AG09319 (cell line): ENCODE data around the gene PTPN23.

Experiments
- DNase-seq: peaks from one replicate; pipeline ENCODE4 v3.0.0-alpha.2; 2010; ENCODE audit warnings: low read depth; ENCODE audit errors: extremely low read depth
- TF ChIP-seq, protein P1 (sequence below): IDR thresholded peaks from 2 replicates; pipeline ENCODE4 v1.5.1; 2011; ENCODE audit warnings: low read depth, mild to moderate bottlenecking, inconsistent platforms, low read length, moderate library complexity

The PTPN23 gene

DNA sequence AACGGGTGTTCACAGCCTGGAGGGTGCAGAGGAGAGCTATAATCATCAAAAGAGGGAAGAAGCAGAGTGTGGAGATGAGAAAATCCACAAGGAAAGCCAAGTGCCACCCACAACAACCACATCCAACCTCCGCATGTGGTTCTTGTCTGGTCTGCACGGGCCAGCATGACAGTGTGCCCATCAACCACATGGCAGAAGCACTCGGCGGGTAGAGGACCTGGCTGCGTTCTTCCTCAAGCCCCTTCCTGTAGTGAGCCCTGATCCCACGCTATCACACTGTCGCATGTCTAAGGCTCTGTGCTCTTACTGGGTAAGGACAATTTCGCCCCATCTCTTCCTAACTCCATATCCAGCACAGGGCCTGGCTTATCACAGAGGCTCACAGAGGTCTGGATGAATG lies 41.9 kb downstream of the PTPN23 start:
- TF ChIP-seq, protein P1, sequence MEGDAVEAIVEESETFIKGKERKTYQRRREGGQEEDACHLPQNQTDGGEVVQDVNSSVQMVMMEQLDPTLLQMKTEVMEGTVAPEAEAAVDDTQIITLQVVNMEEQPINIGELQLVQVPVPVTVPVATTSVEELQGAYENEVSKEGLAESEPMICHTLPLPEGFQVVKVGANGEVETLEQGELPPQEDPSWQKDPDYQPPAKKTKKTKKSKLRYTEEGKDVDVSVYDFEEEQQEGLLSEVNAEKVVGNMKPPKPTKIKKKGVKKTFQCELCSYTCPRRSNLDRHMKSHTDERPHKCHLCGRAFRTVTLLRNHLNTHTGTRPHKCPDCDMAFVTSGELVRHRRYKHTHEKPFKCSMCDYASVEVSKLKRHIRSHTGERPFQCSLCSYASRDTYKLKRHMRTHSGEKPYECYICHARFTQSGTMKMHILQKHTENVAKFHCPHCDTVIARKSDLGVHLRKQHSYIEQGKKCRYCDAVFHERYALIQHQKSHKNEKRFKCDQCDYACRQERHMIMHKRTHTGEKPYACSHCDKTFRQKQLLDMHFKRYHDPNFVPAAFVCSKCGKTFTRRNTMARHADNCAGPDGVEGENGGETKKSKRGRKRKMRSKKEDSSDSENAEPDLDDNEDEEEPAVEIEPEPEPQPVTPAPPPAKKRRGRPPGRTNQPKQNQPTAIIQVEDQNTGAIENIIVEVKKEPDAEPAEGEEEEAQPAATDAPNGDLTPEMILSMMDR: no peak
- DNase-seq: no peak

DNA sequence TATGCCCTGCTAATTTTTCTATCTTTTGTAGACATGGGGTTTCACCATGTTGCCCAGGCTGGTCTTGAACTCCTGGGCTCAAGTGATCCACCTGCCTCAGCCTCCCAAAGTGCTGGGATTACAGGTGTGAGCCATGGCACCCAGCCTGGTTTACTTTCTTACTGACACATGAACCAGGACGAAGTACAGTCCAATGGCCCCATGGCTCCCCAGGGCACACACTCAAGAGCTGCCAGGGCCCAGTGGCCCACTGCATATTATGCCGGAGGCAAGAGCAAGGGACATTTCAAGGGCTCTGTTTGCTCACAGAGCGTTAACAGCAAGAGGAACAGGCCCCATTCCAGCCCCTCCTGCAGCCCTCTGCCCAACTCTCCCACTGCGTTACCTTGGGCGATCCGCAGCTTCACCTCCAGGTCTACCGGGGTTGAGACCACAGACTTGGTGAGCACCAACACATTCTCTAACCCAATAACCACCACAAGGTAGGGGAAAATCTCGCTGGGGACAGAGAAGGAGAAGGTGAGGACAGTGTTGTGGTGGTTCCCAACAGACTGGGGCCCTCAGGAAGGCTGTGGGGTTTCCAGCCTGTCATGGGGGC lies 42.8 kb downstream of the PTPN23 start:
- TF ChIP-seq, protein P1: no peak

DNA sequence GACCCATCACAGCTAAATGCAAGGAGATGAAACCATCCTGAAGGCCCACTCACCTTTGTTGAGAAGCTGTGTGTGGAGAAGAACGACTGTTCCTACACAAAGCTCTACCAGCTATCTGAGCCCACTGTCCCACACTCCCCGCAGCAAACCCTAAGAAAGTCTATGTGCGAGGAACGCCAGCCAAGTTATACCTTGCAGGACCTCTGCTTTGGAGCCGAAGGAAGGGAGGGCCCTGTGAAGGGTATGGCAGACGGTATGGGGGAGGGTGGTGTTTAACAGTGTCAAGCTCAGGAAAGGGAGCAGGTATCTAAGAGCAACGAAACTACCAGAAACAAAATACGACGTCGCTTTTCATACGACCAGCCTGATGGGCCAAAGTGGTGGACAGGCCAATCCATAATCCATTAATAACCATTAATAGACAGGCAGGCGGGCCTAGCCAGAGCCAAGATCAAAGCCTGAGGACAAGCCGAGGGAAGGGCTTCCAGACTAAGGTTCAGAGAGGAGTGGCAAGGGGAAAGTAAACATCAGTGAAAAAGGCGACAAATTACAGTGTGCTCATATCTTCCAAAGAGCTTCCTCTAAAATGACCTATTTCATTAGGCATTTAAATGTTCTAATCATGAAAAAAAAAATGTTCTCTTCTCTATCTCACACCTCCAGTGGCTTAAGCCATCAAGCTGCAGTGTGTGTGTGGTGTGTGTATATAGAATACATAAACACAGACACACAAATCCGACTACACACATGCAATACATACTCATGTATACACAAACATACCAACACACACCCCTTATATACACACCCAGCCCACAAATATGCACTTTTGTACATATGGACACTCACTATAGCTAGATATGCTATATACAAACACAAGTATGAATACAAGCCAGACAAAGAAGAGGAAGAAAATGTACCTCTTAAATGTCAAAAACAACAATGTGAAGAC lies 43.9 kb downstream of the PTPN23 start:
- DNase-seq: no peak
- TF ChIP-seq, protein P1: no peak

More for the DNA sequence above, 42.8 kb downstream of the PTPN23 start:
- DNase-seq: no peak

DNA sequence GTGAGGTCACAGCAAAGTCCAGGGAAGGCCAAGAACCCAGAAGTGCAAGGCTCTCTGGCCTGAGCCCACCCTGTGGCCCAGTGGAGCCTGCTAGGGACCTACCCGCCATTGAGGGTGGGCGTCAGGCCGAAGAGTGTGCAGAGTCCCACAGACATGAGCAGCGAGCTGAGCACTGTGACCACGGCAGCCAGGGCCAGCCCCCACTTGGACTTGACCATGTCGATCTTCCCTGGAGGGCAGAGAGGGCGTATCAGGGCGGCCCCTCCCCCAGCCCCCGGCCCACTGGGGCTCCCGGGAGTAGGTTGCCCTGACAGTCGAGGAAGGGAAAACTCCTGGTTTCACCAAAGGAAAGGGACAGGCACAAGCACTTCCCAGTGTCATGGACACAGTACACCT lies 44.6 kb downstream of the PTPN23 start:
- TF ChIP-seq, protein P1: no peak

DNA sequence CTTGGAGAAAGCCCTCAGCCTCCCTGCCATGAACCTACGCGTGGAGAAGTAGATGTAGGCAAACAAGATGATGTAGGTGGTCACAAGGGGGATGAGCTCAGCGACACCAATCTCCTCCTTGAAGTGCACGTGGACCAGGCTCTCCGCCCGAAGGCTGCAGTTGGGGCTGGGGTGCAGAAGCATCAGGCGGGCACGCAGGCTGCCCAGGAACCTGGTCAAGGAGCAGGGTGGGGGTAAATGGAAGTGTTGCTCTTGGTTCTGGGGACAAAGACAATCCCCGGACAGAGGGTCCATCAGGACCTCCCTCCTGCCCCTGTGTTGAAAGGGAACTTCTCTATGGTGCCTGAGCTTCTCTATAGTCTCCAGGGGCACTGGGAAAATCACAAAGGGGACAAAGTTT lies 45.1 kb downstream of the PTPN23 start:
- TF ChIP-seq, protein P1: no peak
- DNase-seq: no peak

More for the DNA sequence above, 44.6 kb downstream of the PTPN23 start:
- DNase-seq: no peak

DNA sequence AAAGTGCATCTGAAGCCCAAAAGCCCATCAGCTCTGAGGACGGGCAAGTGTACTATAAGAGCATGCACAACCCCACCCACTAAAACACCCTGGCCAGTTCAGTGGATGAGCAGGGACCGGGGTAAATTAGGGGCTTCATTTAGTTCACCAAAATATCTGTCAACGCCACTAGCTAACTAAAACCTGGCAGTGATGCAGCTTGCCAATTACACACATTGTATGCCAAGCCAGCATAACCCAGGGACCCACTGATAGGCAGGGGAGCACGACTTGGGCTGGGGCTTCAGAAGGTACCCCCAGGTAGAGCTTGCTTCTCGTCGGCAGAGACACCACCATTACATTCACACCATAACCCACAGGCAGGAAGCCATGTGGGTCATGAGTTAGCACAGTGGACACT lies 47.0 kb downstream of the PTPN23 start:
- TF ChIP-seq, protein P1: no peak
- DNase-seq: no peak

DNA sequence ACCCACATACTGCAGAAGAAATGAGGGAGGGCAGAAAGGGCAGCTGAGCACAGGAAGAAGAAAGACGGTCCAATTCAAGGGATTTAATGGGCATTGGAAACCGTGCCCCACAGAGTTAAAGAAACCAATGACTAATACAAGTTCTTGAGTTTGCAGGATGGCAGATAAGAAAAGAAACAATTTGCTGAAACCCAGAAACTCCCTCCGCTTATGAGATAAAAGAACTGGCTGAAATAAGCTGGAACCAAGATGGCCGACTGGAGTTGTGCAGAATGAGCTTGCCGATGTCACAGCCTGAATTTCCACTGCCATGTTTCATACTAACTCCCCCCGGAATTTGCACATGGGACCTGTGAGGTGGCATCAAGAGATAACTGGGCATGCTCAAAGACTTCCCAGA lies 47.8 kb downstream of the PTPN23 start:
- TF ChIP-seq, protein P1: no peak

More for the DNA sequence above, 47.8 kb downstream of the PTPN23 start:
- no peak for DNase-seq
